Measurements from ENCODE around the gene CYP4F12. TPM values are rescaled to one million over a fixed set of nuclear protein-coding genes. Genes with fewer than 3 reads are reported as not detected.

The CYP4F12 gene
- polyA plus RNA-seq, 2 of the 4 experiments (the other 2 are of a cell fraction), result 6.3 to 12.8 TPM

DNA sequence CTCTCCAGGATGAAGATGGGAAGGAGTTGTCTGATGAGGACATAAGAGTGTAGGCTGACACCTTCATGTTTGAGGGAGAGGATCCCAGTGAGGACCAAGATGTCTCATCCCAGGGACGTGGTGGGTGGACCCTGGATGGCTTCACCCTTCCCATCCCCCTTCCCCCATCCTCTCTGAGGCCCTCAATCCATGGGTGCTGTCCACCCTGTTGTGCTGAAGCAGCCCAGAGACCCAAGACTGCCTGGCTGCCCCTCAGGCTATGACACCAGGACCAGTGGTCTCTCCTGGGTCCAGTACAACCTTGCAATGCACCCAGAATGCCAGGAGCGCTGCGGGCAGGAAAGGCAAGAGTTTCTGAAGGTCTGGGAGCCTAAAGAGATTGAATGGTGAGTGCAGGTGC is 3.4 kb upstream of the CYP4F12 start:
- TF ChIP-seq, protein P1, sequence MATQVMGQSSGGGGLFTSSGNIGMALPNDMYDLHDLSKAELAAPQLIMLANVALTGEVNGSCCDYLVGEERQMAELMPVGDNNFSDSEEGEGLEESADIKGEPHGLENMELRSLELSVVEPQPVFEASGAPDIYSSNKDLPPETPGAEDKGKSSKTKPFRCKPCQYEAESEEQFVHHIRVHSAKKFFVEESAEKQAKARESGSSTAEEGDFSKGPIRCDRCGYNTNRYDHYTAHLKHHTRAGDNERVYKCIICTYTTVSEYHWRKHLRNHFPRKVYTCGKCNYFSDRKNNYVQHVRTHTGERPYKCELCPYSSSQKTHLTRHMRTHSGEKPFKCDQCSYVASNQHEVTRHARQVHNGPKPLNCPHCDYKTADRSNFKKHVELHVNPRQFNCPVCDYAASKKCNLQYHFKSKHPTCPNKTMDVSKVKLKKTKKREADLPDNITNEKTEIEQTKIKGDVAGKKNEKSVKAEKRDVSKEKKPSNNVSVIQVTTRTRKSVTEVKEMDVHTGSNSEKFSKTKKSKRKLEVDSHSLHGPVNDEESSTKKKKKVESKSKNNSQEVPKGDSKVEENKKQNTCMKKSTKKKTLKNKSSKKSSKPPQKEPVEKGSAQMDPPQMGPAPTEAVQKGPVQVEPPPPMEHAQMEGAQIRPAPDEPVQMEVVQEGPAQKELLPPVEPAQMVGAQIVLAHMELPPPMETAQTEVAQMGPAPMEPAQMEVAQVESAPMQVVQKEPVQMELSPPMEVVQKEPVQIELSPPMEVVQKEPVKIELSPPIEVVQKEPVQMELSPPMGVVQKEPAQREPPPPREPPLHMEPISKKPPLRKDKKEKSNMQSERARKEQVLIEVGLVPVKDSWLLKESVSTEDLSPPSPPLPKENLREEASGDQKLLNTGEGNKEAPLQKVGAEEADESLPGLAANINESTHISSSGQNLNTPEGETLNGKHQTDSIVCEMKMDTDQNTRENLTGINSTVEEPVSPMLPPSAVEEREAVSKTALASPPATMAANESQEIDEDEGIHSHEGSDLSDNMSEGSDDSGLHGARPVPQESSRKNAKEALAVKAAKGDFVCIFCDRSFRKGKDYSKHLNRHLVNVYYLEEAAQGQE (IDR thresholded peaks at IDR 0.05), result peak; percentile 42; the same call in 1 of the 2 replicates
- TF ChIP-seq CHD4 (IDR thresholded peaks at IDR 0.05; ENCODE audit: borderline replicate concordance), result no peak
- CTCF ChIA-PET, result no interaction called here
- Histone ChIP-seq H3K4me3 (no peak overlapping the region), H3K9me3 (no peaks in the 10 kb centered on the region), H3K4me2 (no peak overlapping the region), H3K4me1 (peaks cover 14% of the 10 kb centered on the region; the same call in 2 of the 3 replicates), H3K27ac (no peak overlapping the region)
- no peak for FAIRE-seq
- ATAC-seq, result no peak
- no peak for DNase-seq (ENCODE audit: low read depth in 1 of 2, low spot score in 1 of 2)
- POLR2A ChIA-PET, result no interaction called here
- WGBS (ENCODE audit: missing lambda C conversion rate), result 78% methylated on average over 3 of the region's 3 CpGs

DNA sequence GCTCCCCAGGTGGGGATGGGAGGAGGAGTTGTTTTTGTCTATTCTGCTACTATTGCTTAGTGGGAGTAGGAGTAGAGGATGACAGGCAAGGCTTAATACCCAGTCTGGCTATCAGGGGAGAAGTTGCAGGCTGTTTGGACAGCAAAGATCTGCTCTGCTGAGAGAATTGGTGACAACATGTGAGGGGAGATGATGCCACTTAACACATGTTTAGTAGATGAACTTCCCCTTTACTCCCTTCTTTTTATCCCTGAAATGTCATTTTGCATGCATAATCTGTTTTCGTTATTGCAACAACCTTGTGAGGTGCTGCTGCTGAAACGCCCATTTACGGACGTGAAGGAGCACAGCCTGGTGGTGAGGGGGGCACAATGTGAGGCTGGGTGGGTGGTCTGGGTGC is 3.0 kb upstream of the CYP4F12 start:
- H3K4me2 ChIP-seq, result no peak overlapping the region
- WGBS (ENCODE audit: missing lambda C conversion rate), result 92% methylated on average over 4 of the region's 4 CpGs
- ATAC-seq (no peak), DNase-seq (ENCODE audit: low read depth in 1 of 2, low spot score in 1 of 2) (no peak), FAIRE-seq (no peak)
- H3K9me3 ChIP-seq, result no peaks in the 10 kb centered on the region
- ChIA-PET CTCF (no interaction called here), POLR2A (no interaction called here)
- H3K27ac ChIP-seq, result no peak overlapping the region
- peaks cover 14% of the 10 kb centered on the region; the same call in 2 of the 3 replicates for H3K4me1 ChIP-seq
- TF ChIP-seq ZFP36 (IDR thresholded peaks at IDR 0.05; ENCODE audit: borderline replicate concordance, partially characterized antibody) (no peak), CEBPB (IDR thresholded peaks at IDR 0.05) (no peak), EHF (CRISPR knock-in tag; IDR thresholded peaks at IDR 0.05) (no peak), EP300 (IDR thresholded peaks at IDR 0.05) (no peak), TFCP2L1 (CRISPR knock-in tag; IDR thresholded peaks at IDR 0.05) (no peak), NR3C1 (IDR thresholded peaks at IDR 0.05) (no peak), SREBF2 (IDR thresholded peaks at IDR 0.05) (no peak), FOXS1 (CRISPR knock-in tag; IDR thresholded peaks at IDR 0.05) (no peak)
- TF ChIP-seq, protein P2, sequence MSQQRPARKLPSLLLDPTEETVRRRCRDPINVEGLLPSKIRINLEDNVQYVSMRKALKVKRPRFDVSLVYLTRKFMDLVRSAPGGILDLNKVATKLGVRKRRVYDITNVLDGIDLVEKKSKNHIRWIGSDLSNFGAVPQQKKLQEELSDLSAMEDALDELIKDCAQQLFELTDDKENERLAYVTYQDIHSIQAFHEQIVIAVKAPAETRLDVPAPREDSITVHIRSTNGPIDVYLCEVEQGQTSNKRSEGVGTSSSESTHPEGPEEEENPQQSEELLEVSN (IDR thresholded peaks at IDR 0.05; ENCODE audit: borderline replicate concordance, low read depth), result no peak
- TF ChIP-seq, protein P3, sequence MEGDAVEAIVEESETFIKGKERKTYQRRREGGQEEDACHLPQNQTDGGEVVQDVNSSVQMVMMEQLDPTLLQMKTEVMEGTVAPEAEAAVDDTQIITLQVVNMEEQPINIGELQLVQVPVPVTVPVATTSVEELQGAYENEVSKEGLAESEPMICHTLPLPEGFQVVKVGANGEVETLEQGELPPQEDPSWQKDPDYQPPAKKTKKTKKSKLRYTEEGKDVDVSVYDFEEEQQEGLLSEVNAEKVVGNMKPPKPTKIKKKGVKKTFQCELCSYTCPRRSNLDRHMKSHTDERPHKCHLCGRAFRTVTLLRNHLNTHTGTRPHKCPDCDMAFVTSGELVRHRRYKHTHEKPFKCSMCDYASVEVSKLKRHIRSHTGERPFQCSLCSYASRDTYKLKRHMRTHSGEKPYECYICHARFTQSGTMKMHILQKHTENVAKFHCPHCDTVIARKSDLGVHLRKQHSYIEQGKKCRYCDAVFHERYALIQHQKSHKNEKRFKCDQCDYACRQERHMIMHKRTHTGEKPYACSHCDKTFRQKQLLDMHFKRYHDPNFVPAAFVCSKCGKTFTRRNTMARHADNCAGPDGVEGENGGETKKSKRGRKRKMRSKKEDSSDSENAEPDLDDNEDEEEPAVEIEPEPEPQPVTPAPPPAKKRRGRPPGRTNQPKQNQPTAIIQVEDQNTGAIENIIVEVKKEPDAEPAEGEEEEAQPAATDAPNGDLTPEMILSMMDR (IDR thresholded peaks at IDR 0.05), result no peak
- no peak overlapping the region for H3K4me3 ChIP-seq

DNA sequence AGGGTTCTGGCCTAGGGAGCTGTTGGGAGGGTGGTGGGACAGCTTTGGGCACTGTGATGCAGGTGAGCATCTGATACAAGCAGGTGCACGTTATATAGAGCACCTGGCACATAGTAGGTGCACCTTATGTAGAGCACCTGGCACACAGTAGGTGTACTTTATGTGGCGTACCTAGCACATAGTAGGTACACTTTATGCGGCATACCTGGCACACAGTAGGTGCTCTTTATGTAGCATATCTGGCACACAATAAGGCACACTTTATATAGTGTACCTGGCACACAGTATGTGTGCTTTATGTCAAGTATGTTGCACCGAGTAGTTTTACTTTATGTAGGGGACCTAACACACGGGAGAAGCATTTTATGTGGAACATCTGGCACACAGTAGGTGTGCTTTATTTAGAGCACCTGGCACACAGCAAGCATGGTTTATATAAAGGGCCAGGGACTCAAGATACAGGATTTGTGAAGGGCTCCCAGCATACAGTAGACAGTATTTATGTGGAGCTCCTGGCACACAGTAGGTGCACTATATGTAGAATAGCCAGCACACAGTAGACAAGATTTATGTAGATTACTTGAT is 1.6 kb upstream of the CYP4F12 start:
- H3K9me3 ChIP-seq, result no peaks in the 10 kb centered on the region
- ChIA-PET POLR2A (no interaction called here), CTCF (no interaction called here)
- DNase-seq (ENCODE audit: low read depth in 1 of 2, low spot score in 1 of 2) (no peak), FAIRE-seq (no peak), ATAC-seq (no peak)
- H3K4me1 ChIP-seq, result peaks cover 14% of the 10 kb centered on the region; the same call in 2 of the 3 replicates
- no peak overlapping the region for H3K4me3 ChIP-seq
- H3K4me2 ChIP-seq, result no peak overlapping the region
- H3K27ac ChIP-seq, result no peak overlapping the region
- WGBS (ENCODE audit: missing lambda C conversion rate), result 75% methylated on average over 5 of the region's 5 CpGs
- TF ChIP-seq RAD21 (conservative IDR thresholded peaks at IDR 0.05 in 1 of 2, IDR thresholded peaks at IDR 0.05 in 1 of 2), result no peak
- TF ChIP-seq, protein P4, sequence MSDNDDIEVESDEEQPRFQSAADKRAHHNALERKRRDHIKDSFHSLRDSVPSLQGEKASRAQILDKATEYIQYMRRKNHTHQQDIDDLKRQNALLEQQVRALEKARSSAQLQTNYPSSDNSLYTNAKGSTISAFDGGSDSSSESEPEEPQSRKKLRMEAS (IDR thresholded peaks at IDR 0.05), result no peak
- TF ChIP-seq HOXB13 (CRISPR knock-in tag; IDR thresholded peaks at IDR 0.05; ENCODE audit: low read depth), result no peak
- no peak for TF ChIP-seq PHF8 (IDR thresholded peaks at IDR 0.05; ENCODE audit: borderline replicate concordance, low read depth)
- no peak for TF ChIP-seq HDAC2 (IDR thresholded peaks at IDR 0.05)
- TF ChIP-seq, protein P3 (IDR thresholded peaks at IDR 0.05), result no peak
- TF ChIP-seq, protein P5, sequence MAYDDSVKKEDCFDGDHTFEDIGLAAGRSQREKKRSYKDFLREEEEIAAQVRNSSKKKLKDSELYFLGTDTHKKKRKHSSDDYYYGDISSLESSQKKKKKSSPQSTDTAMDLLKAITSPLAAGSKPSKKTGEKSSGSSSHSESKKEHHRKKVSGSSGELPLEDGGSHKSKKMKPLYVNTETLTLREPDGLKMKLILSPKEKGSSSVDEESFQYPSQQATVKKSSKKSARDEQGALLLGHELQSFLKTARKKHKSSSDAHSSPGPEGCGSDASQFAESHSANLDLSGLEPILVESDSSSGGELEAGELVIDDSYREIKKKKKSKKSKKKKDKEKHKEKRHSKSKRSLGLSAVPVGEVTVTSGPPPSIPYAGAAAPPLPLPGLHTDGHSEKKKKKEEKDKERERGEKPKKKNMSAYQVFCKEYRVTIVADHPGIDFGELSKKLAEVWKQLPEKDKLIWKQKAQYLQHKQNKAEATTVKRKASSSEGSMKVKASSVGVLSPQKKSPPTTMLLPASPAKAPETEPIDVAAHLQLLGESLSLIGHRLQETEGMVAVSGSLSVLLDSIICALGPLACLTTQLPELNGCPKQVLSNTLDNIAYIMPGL (CRISPR knock-in tag; IDR thresholded peaks at IDR 0.05; ENCODE audit: borderline replicate concordance), result no peak
- no peak for TF ChIP-seq NFE2L2 (conservative IDR thresholded peaks at IDR 0.05; ENCODE audit: low read length)
